ENCODE measurements around the gene HRH2.
"Not testable (repeated sequence)": the region's sequence is repeated elsewhere in the genome, so short reads cannot be mapped to it uniquely, and the experiment has no call there.

Gene HRH2

DNA sequence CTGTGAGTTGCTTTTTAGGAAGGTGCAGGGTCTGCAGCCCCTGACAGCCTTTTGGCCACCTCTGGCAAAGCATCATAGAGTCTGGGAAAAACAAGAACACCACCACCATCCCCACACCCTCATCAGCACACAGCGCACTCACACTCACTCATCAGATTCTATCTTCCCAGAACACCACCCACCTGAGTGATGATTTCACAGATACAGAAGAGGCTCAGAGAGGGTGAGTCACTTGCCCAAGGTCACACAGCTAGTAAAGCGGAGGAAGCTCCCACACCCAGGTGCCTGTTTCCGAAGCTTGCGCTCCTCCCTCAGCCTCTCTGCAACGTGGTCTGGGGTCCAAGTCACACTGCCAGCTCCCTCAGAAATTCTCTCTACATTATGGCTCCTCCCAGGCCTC is 41.8 kb upstream of the HRH2 start:
- TF ChIP-seq, protein P1, sequence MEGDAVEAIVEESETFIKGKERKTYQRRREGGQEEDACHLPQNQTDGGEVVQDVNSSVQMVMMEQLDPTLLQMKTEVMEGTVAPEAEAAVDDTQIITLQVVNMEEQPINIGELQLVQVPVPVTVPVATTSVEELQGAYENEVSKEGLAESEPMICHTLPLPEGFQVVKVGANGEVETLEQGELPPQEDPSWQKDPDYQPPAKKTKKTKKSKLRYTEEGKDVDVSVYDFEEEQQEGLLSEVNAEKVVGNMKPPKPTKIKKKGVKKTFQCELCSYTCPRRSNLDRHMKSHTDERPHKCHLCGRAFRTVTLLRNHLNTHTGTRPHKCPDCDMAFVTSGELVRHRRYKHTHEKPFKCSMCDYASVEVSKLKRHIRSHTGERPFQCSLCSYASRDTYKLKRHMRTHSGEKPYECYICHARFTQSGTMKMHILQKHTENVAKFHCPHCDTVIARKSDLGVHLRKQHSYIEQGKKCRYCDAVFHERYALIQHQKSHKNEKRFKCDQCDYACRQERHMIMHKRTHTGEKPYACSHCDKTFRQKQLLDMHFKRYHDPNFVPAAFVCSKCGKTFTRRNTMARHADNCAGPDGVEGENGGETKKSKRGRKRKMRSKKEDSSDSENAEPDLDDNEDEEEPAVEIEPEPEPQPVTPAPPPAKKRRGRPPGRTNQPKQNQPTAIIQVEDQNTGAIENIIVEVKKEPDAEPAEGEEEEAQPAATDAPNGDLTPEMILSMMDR (IDR thresholded peaks at IDR 0.05; ENCODE audit: low read depth, low read length, missing control alignments): no peak
- no peak for DNase-seq (ENCODE audit: extremely low read depth, low read depth)
- H3K4me3 ChIP-seq (replicated peaks; ENCODE audit: low read depth, low read length): no peak overlapping the region

DNA sequence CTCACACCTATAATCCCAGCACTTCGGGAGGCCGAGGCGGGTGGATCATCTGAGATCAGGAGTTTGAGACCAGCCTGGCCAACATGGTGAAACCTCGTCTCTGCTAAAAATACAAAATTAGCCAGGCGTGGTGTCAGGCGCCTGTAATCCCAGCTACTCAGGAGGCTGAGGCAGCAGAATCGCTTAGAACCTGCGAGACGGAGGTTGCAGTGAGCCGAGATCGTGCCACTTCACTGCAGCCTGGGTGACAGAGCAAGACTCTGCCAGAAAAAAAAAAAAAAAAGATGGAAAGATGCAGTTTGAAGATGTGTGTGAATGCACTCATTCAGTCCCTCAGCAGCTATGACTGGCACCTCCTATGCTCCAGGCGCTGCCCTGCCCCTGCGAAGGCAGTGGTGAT is 41.3 kb upstream of the HRH2 start:
- not testable (repeated sequence) for H3K4me3 ChIP-seq (replicated peaks; ENCODE audit: low read depth, low read length); DNase-seq (ENCODE audit: extremely low read depth, low read depth)

DNA sequence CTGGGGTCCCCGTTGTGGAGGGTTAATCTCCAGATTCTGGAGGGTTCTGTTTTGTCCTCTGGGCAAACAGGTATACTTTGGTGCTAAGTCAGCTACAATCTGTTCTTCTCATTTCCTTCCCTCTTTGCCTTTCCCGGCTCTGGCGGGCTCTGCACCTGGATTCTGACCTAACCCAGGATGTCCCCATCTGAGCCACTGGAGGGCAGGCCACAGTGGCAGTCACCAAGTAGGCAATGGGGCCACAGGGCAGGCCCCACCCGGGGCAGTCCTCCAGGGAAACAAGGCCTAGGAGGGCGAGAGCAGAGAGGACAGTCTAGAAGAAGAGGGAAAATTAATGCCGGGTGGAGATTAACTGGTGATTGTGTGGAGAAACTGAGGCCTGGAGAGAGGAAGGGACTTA is 40.4 kb upstream of the HRH2 start:
- no peak for DNase-seq (ENCODE audit: extremely low read depth, low read depth)
- TF ChIP-seq, protein P1 (IDR thresholded peaks at IDR 0.05; ENCODE audit: low read depth, low read length, missing control alignments): no peak
- H3K4me3 ChIP-seq (replicated peaks; ENCODE audit: low read depth, low read length): no peak overlapping the region

DNA sequence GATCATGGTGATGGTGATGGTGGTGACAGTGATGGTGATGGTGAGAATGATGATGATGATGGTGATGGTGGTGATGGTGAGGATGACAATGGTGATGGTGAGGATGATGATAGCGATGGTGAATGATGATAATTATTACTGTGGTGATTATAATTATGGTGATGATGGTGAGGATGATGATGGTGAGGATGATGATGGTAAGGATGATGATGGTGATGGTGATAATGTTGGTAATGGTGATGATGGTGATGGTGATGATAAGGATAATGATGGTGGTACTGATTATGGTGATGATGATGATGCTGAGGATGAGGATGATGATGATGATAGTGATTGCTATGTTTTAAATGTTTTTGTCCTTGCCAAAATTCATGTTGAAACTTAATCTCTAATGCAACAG is 37.3 kb upstream of the HRH2 start:
- no peak overlapping the region for H3K4me3 ChIP-seq (replicated peaks; ENCODE audit: low read depth, low read length)
- TF ChIP-seq, protein P1 (IDR thresholded peaks at IDR 0.05; ENCODE audit: low read depth, low read length, missing control alignments): no peak
- DNase-seq (ENCODE audit: extremely low read depth, low read depth): no peak

DNA sequence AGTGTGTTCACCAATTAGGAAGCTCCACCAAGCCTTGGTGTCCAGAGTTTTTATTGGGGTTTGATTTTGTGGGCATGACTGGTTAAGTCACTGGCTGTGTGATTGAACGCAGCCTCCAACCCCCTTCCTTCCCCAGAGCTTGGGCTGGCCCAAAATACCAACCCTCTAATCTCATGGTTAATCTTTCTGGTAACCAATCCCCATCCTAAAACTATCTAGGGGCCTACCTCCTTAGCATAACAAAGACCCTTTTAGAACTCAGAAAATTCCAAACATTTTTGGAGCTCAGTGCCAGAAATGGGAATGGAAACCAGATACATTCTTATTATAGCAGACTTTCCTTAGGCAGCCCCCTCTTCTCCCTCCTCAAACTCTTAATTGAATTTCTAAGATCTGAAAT is 35.9 kb upstream of the HRH2 start:
- no peak for DNase-seq (ENCODE audit: extremely low read depth, low read depth)
- TF ChIP-seq, protein P1 (IDR thresholded peaks at IDR 0.05; ENCODE audit: low read depth, low read length, missing control alignments): no peak
- no peak overlapping the region for H3K4me3 ChIP-seq (replicated peaks; ENCODE audit: low read depth, low read length)

DNA sequence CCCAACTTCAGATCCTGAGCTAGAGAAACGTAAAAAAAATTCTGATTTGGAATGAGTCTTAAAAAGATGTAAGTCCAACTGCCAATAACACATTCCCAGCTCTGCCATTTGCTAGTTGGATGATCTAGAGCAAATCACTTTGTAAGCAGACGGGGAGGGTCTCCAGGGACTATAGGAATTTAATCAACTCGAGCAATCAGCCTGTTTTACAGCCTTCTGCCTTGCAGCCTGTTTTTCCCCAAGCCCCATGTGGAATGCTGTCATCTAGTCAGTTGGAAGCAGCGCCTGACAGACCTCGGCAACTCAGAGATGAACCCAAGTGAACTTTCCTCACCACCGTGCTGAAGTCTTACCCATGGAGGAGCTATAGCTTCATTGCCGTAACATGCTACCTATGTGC is 34.8 kb upstream of the HRH2 start:
- no peak for DNase-seq (ENCODE audit: extremely low read depth, low read depth)
- H3K4me3 ChIP-seq (replicated peaks; ENCODE audit: low read depth, low read length): no peak overlapping the region
- TF ChIP-seq, protein P1 (IDR thresholded peaks at IDR 0.05; ENCODE audit: low read depth, low read length, missing control alignments): no peak

DNA sequence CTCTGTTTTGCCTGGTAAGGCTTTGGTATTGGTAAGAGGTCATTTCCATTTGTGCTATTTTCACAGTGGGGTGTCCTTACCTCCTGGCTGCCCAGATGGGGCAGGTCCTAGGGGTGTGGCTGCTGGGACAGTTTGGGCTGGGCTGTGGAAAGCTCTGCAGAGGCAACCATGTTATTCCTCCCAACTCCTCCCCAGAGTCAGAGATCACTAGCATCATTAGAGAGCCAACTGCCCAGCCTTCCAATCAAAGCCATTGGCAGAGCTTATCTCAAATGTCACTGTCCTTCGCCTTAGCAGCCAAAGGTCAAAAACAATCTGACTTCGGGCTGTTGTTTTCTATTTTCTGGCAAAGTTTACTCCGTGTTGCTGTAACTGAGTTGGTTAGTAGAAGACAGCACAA is 33.6 kb upstream of the HRH2 start:
- no peak overlapping the region for H3K4me3 ChIP-seq (replicated peaks; ENCODE audit: low read depth, low read length)
- TF ChIP-seq, protein P1 (IDR thresholded peaks at IDR 0.05; ENCODE audit: low read depth, low read length, missing control alignments): no peak
- no peak for DNase-seq (ENCODE audit: extremely low read depth, low read depth)
